Fibroblast of peridontal ligament (primary cell): Measurements from ENCODE around the gene GSC2.
A peak's percentile ranks its signal among the peaks of the same experiment; 100 is the strongest.

ENCODE experiments used
- DNase-seq: peaks from one replicate; pipeline ENCODE4 v3.0.0-alpha.2; 2010; ENCODE audit errors: extremely low read depth

The GSC2 gene

GRCh38 chr22:19120829-19121630 lies 29.1 kb downstream of the GSC2 start:
- no peak for DNase-seq

- no peak for DNase-seq
Observed at GRCh38 chr22:19119949-19120348, 30.1 kb downstream of the GSC2 start.

DNA sequence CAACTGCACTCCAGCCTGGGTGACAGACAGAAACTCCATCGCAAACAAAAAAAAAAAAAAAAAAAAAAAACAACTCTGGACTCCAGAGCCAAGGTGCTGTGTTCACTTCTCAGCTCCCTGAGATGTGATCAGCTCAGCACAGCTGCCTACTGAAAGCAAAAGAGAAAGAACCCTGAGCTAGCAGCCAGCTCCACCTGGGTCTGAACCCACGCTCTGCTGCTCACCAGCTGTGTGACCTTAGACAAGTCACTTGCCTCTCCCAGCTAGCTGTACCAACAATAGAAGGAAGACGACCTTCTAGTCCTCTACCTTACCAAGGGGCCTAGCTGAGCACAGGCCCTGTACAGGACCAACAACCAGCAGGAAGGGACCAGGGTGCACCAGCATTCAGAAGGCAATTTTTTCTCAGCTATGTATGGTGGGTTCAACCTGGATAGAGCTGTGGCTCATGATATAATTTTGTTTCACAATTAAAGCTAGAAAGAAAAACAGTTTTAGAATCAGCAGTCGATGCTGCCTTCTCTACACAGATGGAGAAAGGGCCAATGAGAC lies 31.7 kb downstream of the GSC2 start:
- DNase-seq: no peak

- DNase-seq: no peak
Observed at GRCh38 chr22:19117111-19117512, 33.0 kb downstream of the GSC2 start.

GRCh38 chr22:19115628-19116027 lies 34.5 kb downstream of the GSC2 start:
- no peak for DNase-seq

DNA sequence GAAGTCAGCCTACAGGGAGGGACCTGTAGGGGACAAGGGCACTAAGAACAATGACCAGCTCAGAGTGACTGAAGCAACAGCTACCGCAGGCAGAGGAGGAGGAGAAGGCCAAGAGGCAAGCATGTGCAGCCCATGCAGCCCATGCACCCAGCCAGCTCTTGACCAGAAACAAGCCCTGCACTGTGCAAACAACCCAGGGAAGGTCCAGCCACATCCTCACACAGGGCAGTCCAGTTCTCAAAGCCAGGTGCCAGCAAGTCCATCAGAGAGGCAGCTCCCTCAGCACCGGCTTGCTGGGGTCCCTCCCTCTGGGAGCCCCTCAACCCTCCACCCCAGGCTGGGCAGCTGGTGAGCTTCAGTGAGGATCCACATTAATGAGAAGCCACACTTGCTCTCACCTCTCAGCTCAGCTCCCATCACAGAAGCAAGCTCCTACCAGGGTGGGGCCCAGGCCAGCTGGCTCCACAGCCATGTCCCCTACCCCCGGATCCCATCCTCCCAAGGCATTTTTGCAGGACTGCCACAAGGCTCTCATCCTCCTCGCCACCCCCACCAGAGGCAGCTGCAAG lies 35.0 kb downstream of the GSC2 start:
- no peak for DNase-seq

- DNase-seq: no peak
Observed at GRCh38 chr22:19113429-19113828, 36.7 kb downstream of the GSC2 start.

DNA sequence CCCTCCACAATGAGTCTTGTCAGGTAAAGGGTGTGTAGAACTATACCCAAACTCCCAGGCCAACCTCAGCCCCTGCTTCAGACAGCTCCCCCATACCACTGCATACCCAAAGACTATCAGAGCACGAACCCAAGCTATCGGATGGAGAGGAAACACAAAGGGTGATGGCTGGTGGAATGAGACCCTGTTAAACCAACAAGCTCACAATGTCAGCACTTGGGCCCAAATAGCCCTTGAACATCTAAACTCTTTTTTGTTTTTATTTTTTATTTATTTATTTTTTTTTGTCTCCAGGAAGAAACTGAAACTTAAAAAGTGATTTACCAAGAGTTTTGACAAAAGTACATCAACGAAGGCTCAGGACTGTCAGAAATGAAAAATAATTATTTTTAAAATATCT lies 38.5 kb downstream of the GSC2 start:
- DNase-seq: no peak

- DNase-seq: no peak
Observed at GRCh38 chr22:19111140-19111539, 39.0 kb downstream of the GSC2 start.

DNA sequence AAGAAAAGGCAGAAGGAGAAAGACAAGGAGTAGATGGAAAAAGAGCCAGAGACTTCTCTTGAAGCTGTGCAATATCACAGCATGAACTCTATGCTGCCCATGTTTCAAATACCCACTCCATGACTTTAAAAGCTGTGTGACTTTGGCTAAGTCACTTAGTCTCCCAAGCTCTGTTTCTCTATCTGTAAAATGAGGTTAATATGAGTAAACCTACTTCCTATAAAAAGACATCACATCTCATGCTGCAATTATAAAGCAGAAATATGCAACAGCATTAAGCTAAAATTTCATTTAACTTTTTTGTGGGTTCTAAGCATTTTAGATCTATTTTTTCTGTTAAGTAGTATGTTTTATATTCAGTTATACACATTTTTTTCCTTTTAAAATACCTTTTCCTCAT lies 39.4 kb downstream of the GSC2 start:
- no peak for DNase-seq

GRCh38 chr22:19110064-19110458 lies 40.0 kb downstream of the GSC2 start:
- DNase-seq: no peak

GRCh38 chr22:19109198-19110063 lies 40.7 kb downstream of the GSC2 start:
- DNase-seq: peak; percentile 63

- DNase-seq: no peak
Observed at GRCh38 chr22:19108807-19109197, 41.3 kb downstream of the GSC2 start.

GRCh38 chr22:19107730-19108074 lies 42.4 kb downstream of the GSC2 start:
- no peak for DNase-seq

GRCh38 chr22:19106886-19107729 lies 43.0 kb downstream of the GSC2 start:
- no peak for DNase-seq

DNA sequence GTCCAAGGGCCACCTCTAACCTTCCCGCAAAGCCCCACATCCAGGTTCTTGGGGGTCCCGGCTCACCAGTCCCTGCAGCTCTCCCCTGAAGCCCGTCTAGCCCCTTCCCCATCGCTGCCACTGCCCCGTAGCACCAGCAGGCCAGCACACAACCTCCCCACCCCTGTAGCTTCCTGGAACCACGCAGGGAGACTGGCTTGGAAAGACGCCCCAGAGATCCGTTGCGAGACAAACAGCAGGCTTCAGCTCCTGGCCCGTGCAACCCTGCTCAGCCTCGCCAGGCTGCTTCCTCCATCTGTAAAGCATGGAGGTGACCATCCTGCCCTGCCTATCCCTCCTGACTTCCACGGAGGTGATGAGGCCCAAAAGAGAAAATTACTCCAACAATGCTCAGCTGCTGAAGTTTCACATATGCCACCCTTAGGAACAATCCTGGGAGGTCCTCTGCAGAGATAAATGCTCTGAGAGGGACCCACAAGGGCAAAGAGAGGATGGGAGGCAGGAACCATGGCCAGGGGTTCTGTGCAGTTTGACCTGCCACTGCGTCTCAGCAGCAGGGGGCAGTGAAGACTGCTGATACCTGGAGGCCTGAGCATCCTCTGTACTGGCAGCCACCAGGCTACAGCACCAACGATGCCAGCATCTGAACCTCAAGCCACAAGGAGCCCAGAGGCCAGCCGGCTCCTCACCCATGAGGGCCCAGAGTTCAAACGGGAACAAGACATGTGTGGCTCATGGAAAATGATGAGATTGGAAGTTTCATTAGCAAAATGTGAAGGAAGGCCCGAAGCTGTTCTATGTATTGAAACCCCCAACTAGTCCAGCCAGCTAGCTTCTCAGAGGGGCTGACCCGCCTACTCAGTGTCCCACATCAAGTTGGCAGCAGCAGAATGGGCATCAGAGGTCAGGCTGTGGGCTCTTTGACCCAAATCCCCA lies 44.0 kb downstream of the GSC2 start:
- DNase-seq: no peak

GRCh38 chr22:19105456-19105855 lies 44.6 kb downstream of the GSC2 start:
- no peak for DNase-seq

- peak; percentile 90 for DNase-seq
Observed at GRCh38 chr22:19103880-19104821, 45.9 kb downstream of the GSC2 start.

GRCh38 chr22:19098157-19098556 lies 51.9 kb downstream of the GSC2 start:
- no peak for DNase-seq
